Panc1 (cell line): ENCODE data around the gene KRT73. TPM values are rescaled to one million over a fixed set of nuclear protein-coding genes. Genes with fewer than 3 reads are reported as not detected.

ENCODE experiments used
- ATAC-seq: fragments of 200-7000 bp; cut with Tn5 transposase; 2 replicates; pipeline ENCODE4 v1.9.1; 2020; ENCODE audit warnings: mild to moderate bottlenecking, moderate library complexity
- BruUV-seq: library from RNA; stranded (reverse); fragments of 400-500 nt; replicated peaks from 2 replicates; lab custom pipeline; 2021; lab: Mats Ljungman, UMichigan
- CTCF ChIA-PET: fragments of 300-600 bp; sonication (Branson Sonifier 250); formaldehyde crosslinking; loops from one replicate; lab custom pipeline; 2022; ENCODE audit warnings: antibody characterized with exemption; lab: Charles Lee
- POLR2A ChIA-PET: fragments of 300-600 bp; sonication (Branson Sonifier 250); formaldehyde crosslinking; loops from one replicate; lab custom pipeline; 2022; ENCODE audit warnings: antibody characterized with exemption; lab: Charles Lee
- DNase-seq: peaks from one replicate; pipeline ENCODE4 v3.0.0-alpha.2; 2010; ENCODE audit warnings: low read depth, low spot score
- H3K27ac ChIP-seq: 2 replicates; pipeline ENCODE4 v1.5.1; 2011; ENCODE audit warnings: mild to moderate bottlenecking, low read length, inconsistent platforms
- H3K27me3 ChIP-seq: fragments of 200-500 bp; sonication (Bioruptor generic); 2 replicates; pipeline ENCODE4 v1.6.0; 2014; ENCODE audit warnings: low read length, inconsistent platforms; ENCODE audit not compliant: control insufficient read depth, insufficient read depth
- H3K36me3 ChIP-seq: fragments of 200-500 bp; sonication (Bioruptor generic); 2 replicates; pipeline ENCODE4 v1.5.1; 2014; ENCODE audit warnings: inconsistent platforms, mild to moderate bottlenecking, low read length, moderate library complexity; ENCODE audit not compliant: control insufficient read depth, insufficient read depth
- H3K4me1 ChIP-seq: 2 replicates; pipeline ENCODE4 v1.5.1; 2011; ENCODE audit warnings: inconsistent platforms, mild to moderate bottlenecking, low read length, moderate library complexity; ENCODE audit not compliant: control insufficient read depth, insufficient read depth
- H3K4me3 ChIP-seq, 2 experiments: 2 replicates each; pipeline ENCODE4 v1.5.1; 2011 to 2012; ENCODE audit warnings: low read depth in 2 of 2, low read length in 2 of 2, mild to moderate bottlenecking in 2 of 2, inconsistent platforms in 1 of 2, moderate library complexity in 1 of 2
- H3K9me3 ChIP-seq: fragments of 200-500 bp; sonication (Bioruptor generic); 2 replicates; pipeline ENCODE4 v1.5.1; 2014; ENCODE audit warnings: low read depth, mild to moderate bottlenecking, inconsistent platforms, low read length, moderate library complexity; ENCODE audit not compliant: control insufficient read depth, insufficient read depth
- CTCF ChIP-seq: fragments of 450-650 bp; IDR thresholded peaks from 2 replicates; pipeline ENCODE4 v1.5.1; 2017; ENCODE audit warnings: mild to moderate bottlenecking
- POLR2AphosphoS5 ChIP-seq: IDR thresholded peaks from 2 replicates; pipeline ENCODE4 v1.6.1; 2012; ENCODE audit warnings: mild to moderate bottlenecking, low read depth, low read length, moderate library complexity
- REST ChIP-seq, 2 experiments: IDR thresholded peaks; 2 replicates each; pipeline ENCODE4 v1.6.1; 2011 to 2012; ENCODE audit warnings: low read depth in 2 of 2, control low read depth in 1 of 2, low read length in 1 of 2, mild to moderate bottlenecking in 1 of 2, moderate library complexity in 1 of 2; ENCODE audit not compliant: insufficient read depth in 1 of 2
- SIN3A ChIP-seq: IDR thresholded peaks from 2 replicates; pipeline ENCODE4 v1.6.1; 2012; ENCODE audit warnings: low read depth, mild to moderate bottlenecking, low read length, moderate library complexity, borderline replicate concordance; ENCODE audit not compliant: insufficient read depth
- TCF7L2 ChIP-seq: IDR thresholded peaks from 2 replicates; pipeline ENCODE4 v1.6.1; 2011; ENCODE audit warnings: mild to moderate bottlenecking, low read depth, low read length, inconsistent platforms
- in situ Hi-C: cut with HindIII; loops from 2 replicates; pipeline ENCODE4 v1.10.0; 2016; ENCODE audit warnings: low sequenced_read_pairs, low pct_unique_long_range_greater_than_20kb
- intact Hi-C: fragments of 100-400 bp; cut with micrococcal nuclease; formaldehyde crosslinking; loops from one replicate; pipeline ENCODE4 v1.10.0; 2022; ENCODE audit not compliant: unreplicated experiment
- total RNA-seq: library from RNA; stranded (reverse); gene quantifications from one replicate; pipeline ENCODE4 v1.2.1, GENCODE V29; 2021; ENCODE audit not compliant: unreplicated experiment

The KRT73 gene
- total RNA-seq, 1 experiment from 2014 or later = not detected

DNA sequence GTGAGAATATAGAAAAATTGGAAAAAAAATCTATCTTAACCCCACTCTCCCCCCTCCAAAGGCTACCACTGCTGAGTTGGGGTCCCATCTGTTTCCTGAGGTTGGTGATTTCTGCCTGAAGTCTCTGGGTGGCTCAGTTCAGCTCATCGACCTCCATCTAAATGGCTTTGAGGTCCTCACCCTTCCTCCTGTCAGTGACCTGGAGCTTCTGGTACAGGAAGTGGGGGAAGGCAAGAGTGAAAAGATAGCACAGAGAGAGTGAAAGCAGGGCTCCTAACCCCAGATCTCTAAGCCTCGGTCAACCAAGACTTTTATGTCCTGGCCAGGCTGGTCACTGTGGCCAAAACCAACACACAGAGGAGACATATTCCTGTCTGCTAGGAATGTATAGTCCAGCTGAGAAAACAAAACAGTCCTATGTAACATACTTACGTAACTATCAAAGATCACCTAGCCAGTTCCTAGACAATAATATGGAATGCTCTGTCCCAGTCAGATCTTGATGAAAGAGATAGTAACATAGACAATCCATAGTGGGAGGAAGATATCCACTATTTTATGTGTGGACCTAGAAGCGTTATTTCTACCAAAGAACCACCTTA lies 12.3 kb upstream of the KRT73 start:
- Histone ChIP-seq H3K4me3 (no peak overlapping the region), H3K9me3 (no peaks in the 10 kb centered on the region), H3K36me3 (no peaks in the 10 kb centered on the region), H3K27me3 (peaks cover 6% of the 10 kb centered on the region; the same call in 1 of the 2 replicates), H3K27ac (no peak overlapping the region), H3K4me1 (no peaks in the 10 kb centered on the region)
- ChIA-PET POLR2A (no interaction called here), CTCF (no interaction called here)
- BruUV-seq = no TSS peak
- in situ Hi-C loops = no loop called here
- no peak for TF ChIP-seq CTCF
- no peak for TF ChIP-seq POLR2AphosphoS5
- TF ChIP-seq SIN3A = no peak
- no peak for TF ChIP-seq TCF7L2
- no peak for TF ChIP-seq REST (IDR thresholded peaks at IDR 0.05; ENCODE audit: insufficient read depth in 1 of 2, low read depth in 2 of 2, low read length in 1 of 2)
- ATAC-seq = no peak
- intact Hi-C loops = no loop called here
- no peak for DNase-seq

- peaks cover 10% of the 10 kb centered on the region for H3K27me3 ChIP-seq
- DNase-seq (no peak), ATAC-seq (no peak)
- no peak overlapping the region for H3K4me3 ChIP-seq
- ChIA-PET POLR2A (no interaction called here), CTCF (no interaction called here)
- no peaks in the 10 kb centered on the region for H3K9me3 ChIP-seq
- TF ChIP-seq SIN3A (no peak), REST (IDR thresholded peaks at IDR 0.05; ENCODE audit: insufficient read depth in 1 of 2, low read depth in 2 of 2, low read length in 1 of 2) (no peak), CTCF (no peak), TCF7L2 (no peak), POLR2AphosphoS5 (no peak)
- no TSS peak for BruUV-seq
- no peak overlapping the region for H3K27ac ChIP-seq
- intact Hi-C loops = no loop called here
- no peaks in the 10 kb centered on the region for H3K36me3 ChIP-seq
- in situ Hi-C loops = no loop called here
- H3K4me1 ChIP-seq = no peaks in the 10 kb centered on the region
These were observed 11.7 kb upstream of the KRT73 start for GRCh38 chr12:52630008-52630500.
